ENCODE data around the gene MTHFD1L.

The MTHFD1L gene

GRCh38 chr6:151007922-151008321 lies 142.4 kb downstream of the MTHFD1L start:
- H3K27me3 ChIP-seq (ENCODE audit: insufficient read depth, low read length, poor library complexity, severe bottlenecking): no peaks in the 10 kb centered on the region
- no peak for TF ChIP-seq EZH2phosphoT487 (IDR thresholded peaks at IDR 0.05; ENCODE audit: borderline replicate concordance)
- TF ChIP-seq CTCF (conservative IDR thresholded peaks at IDR 0.05; ENCODE audit: low read length): no peak
- H3K4me1 ChIP-seq (ENCODE audit: insufficient read depth, low read length, poor library complexity, severe bottlenecking): peaks cover 6% of the 10 kb centered on the region

GRCh38 chr6:151008425-151008824 lies 142.9 kb downstream of the MTHFD1L start:
- H3K4me2 ChIP-seq (ENCODE audit: low read depth, low read length, poor library complexity, severe bottlenecking): no peak overlapping the region
- no peaks in the 10 kb centered on the region for H4K20me1 ChIP-seq (ENCODE audit: insufficient read depth, low read length, poor library complexity, severe bottlenecking)
- no peaks in the 10 kb centered on the region for H3K9me2 ChIP-seq (replicated peaks; ENCODE audit: low read depth, low read length)
- H3F3A ChIP-seq (ENCODE audit: low read depth): no peaks in the 10 kb centered on the region
- no peaks in the 10 kb centered on the region for H3K9me3 ChIP-seq (ENCODE audit: insufficient read depth, low read depth, low read length)
- H3K9ac ChIP-seq (ENCODE audit: low read depth, low read length, poor library complexity, severe bottlenecking): no peak overlapping the region
- H3K4me3 ChIP-seq (ENCODE audit: low read length, poor library complexity, severe bottlenecking): no peak overlapping the region
- peaks cover 6% of the 10 kb centered on the region for H3K4me1 ChIP-seq (ENCODE audit: insufficient read depth, low read length, poor library complexity, severe bottlenecking)
- no peaks in the 10 kb centered on the region for H3K27me3 ChIP-seq (ENCODE audit: insufficient read depth, low read length, poor library complexity, severe bottlenecking)
- no peak overlapping the region for H2AFZ ChIP-seq (ENCODE audit: low read length)
- TF ChIP-seq EZH2phosphoT487 (IDR thresholded peaks at IDR 0.05; ENCODE audit: borderline replicate concordance): no peak
- TF ChIP-seq CTCF (conservative IDR thresholded peaks at IDR 0.05; ENCODE audit: low read length): no peak
- H3K36me3 ChIP-seq (ENCODE audit: insufficient read depth, low read length): peaks cover 13% of the 10 kb centered on the region
- no peaks in the 10 kb centered on the region for H3K79me2 ChIP-seq (ENCODE audit: insufficient read depth, low read length)

More at GRCh38 chr6:151007922-151008321, 142.4 kb downstream of the MTHFD1L start:
- Histone ChIP-seq H3F3A (ENCODE audit: low read depth) (no peaks in the 10 kb centered on the region), H2AFZ (ENCODE audit: low read length) (no peak overlapping the region), H3K9me3 (ENCODE audit: insufficient read depth, low read depth, low read length) (no peaks in the 10 kb centered on the region), H3K9ac (ENCODE audit: low read depth, low read length, poor library complexity, severe bottlenecking) (no peak overlapping the region), H3K9me2 (replicated peaks; ENCODE audit: low read depth, low read length) (no peaks in the 10 kb centered on the region), H3K4me2 (ENCODE audit: low read depth, low read length, poor library complexity, severe bottlenecking) (no peak overlapping the region), H3K36me3 (ENCODE audit: insufficient read depth, low read length) (peaks cover 13% of the 10 kb centered on the region), H3K79me2 (ENCODE audit: insufficient read depth, low read length) (no peaks in the 10 kb centered on the region), H3K4me3 (ENCODE audit: low read length, poor library complexity, severe bottlenecking) (no peak overlapping the region), H4K20me1 (ENCODE audit: insufficient read depth, low read length, poor library complexity, severe bottlenecking) (no peaks in the 10 kb centered on the region)

GRCh38 chr6:151009576-151009975 lies 144.1 kb downstream of the MTHFD1L start:
- Histone ChIP-seq H3K9me3 (ENCODE audit: insufficient read depth, low read depth, low read length) (no peaks in the 10 kb centered on the region), H3K9ac (ENCODE audit: low read depth, low read length, poor library complexity, severe bottlenecking) (no peak overlapping the region), H3K36me3 (ENCODE audit: insufficient read depth, low read length) (peaks cover 23% of the 10 kb centered on the region), H3K4me3 (ENCODE audit: low read length, poor library complexity, severe bottlenecking) (no peak overlapping the region), H3K4me2 (ENCODE audit: low read depth, low read length, poor library complexity, severe bottlenecking) (no peak overlapping the region), H3K4me1 (ENCODE audit: insufficient read depth, low read length, poor library complexity, severe bottlenecking) (peaks cover 3% of the 10 kb centered on the region), H3K27me3 (ENCODE audit: insufficient read depth, low read length, poor library complexity, severe bottlenecking) (no peaks in the 10 kb centered on the region), H2AFZ (ENCODE audit: low read length) (no peak overlapping the region), H3F3A (ENCODE audit: low read depth) (no peaks in the 10 kb centered on the region), H4K20me1 (ENCODE audit: insufficient read depth, low read length, poor library complexity, severe bottlenecking) (no peaks in the 10 kb centered on the region), H3K79me2 (ENCODE audit: insufficient read depth, low read length) (no peaks in the 10 kb centered on the region), H3K9me2 (replicated peaks; ENCODE audit: low read depth, low read length) (no peaks in the 10 kb centered on the region)
- TF ChIP-seq EZH2phosphoT487 (IDR thresholded peaks at IDR 0.05; ENCODE audit: borderline replicate concordance) (no peak), CTCF (conservative IDR thresholded peaks at IDR 0.05; ENCODE audit: low read length) (no peak)
